MCF 10A (cell line): ENCODE results near the gene ABCG4. TPM values are rescaled to one million over a fixed set of nuclear protein-coding genes. Genes with fewer than 3 reads are reported as not detected.

Source experiments
- BruUV-seq: library from RNA; stranded (reverse); fragments of 400-500 nt; replicated peaks from 2 replicates; lab custom pipeline; 2021; lab: Mats Ljungman, UMichigan
- CTCF ChIA-PET: fragments of 300-600 bp; sonication (Branson Sonifier 250); formaldehyde crosslinking; extraction: SDS; loops from one replicate; lab custom pipeline; 2021; ENCODE audit warnings: antibody characterized with exemption, inconsistent platforms; lab: Yijun Ruan, JAX
- POLR2A ChIA-PET: fragments of 300-600, 350-650 bp; sonication (Branson Sonifier 250); formaldehyde crosslinking; extraction: SDS; loops from one replicate; lab custom pipeline; 2020; ENCODE audit warnings: antibody characterized with exemption, inconsistent platforms; lab: Yijun Ruan, JAX
- DNase-seq: peaks from one replicate; pipeline ENCODE4 v3.0.0-alpha.2; 2018; ENCODE audit not compliant: unreplicated experiment
- H3K27ac Mint-ChIP-seq: one replicate; pipeline ENCODE4 v1.8.0; 2022; ENCODE audit warnings: mild to moderate bottlenecking, low read depth, mixed read lengths; ENCODE audit not compliant: unreplicated experiment
- H3K27me3 Mint-ChIP-seq: one replicate; pipeline ENCODE4 v1.8.0; 2022; ENCODE audit warnings: mixed read lengths; ENCODE audit not compliant: insufficient read depth, unreplicated experiment
- H3K36me3 Mint-ChIP-seq: one replicate; pipeline ENCODE4 v1.8.0; 2022; ENCODE audit warnings: mild to moderate bottlenecking, moderate library complexity, mixed read lengths; ENCODE audit not compliant: insufficient read depth, unreplicated experiment
- H3K4me1 Mint-ChIP-seq: one replicate; pipeline ENCODE4 v1.8.0; 2022; ENCODE audit warnings: mixed read lengths; ENCODE audit not compliant: insufficient read depth, unreplicated experiment
- H3K4me3 Mint-ChIP-seq: one replicate; pipeline ENCODE4 v1.8.0; 2022; ENCODE audit warnings: mild to moderate bottlenecking, moderate library complexity, mixed read lengths; ENCODE audit not compliant: unreplicated experiment
- H3K9me3 Mint-ChIP-seq: one replicate; pipeline ENCODE4 v1.8.0; 2022; ENCODE audit warnings: mixed read lengths; ENCODE audit not compliant: unreplicated experiment
- intact Hi-C: fragments of 100-400 bp; cut with micrococcal nuclease; formaldehyde crosslinking; loops from 2 replicates; pipeline ENCODE4 v1.14.1; 2022
- total RNA-seq: library from RNA; stranded (reverse); gene quantifications from 2 replicates; pipeline ENCODE4 v1.2.3, GENCODE V29; 2022
- TF ChIP-seq, protein P1 (sequence below): fragments of 200-600 bp; IDR thresholded peaks from one replicate; pipeline ENCODE4 v1.8.0; 2022; ENCODE audit warnings: antibody characterized with exemption, mild to moderate bottlenecking; ENCODE audit not compliant: unreplicated experiment

Gene ABCG4
- total RNA-seq, 1 experiment from 2014 or later = not detected

DNA sequence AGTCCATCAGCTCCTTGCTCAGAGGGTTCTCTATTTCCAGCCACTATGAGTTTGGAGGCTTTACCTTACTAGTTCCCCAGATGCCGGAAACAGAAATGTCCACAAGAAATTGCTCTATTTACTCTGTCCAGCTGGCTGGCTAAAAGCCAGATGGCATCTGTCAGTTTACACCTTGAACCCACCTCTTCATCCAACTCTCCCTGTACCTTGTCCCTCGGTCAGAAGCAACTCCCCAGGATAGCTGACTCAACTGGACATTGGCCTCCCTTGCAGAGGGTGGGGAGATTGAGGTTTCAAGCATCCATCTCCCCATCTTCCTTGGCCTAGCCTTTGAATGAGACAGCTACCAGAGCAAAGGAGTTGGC is 40.0 kb upstream of the ABCG4 start:
- Mint-ChIP-seq H3K4me3 (peak overlapping the region; percentile 76), H3K27ac (peak overlapping the region; percentile 57), H3K27me3 (no peaks in the 10 kb centered on the region), H3K4me1 (peaks cover 13% of the 10 kb centered on the region), H3K36me3 (peaks cover 28% of the 10 kb centered on the region), H3K9me3 (no peaks in the 10 kb centered on the region)
- ChIA-PET POLR2A (interaction anchor here (0.5 to 9.3 kb wide), 7 partner anchors 12 to 90 kb away, joined by 3 to 149 read pairs (median 4); partner anchors contain the start of genes HINFP, RPS25, TRAPPC4 and VPS11), CTCF (interaction anchor here (0.5 to 1.7 kb wide), 6 partner anchors 14 to 225 kb away, joined by 3 to 10 read pairs (median 3); partner anchors contain the start of genes CBL and CXCR5)
- TF ChIP-seq, protein P1, sequence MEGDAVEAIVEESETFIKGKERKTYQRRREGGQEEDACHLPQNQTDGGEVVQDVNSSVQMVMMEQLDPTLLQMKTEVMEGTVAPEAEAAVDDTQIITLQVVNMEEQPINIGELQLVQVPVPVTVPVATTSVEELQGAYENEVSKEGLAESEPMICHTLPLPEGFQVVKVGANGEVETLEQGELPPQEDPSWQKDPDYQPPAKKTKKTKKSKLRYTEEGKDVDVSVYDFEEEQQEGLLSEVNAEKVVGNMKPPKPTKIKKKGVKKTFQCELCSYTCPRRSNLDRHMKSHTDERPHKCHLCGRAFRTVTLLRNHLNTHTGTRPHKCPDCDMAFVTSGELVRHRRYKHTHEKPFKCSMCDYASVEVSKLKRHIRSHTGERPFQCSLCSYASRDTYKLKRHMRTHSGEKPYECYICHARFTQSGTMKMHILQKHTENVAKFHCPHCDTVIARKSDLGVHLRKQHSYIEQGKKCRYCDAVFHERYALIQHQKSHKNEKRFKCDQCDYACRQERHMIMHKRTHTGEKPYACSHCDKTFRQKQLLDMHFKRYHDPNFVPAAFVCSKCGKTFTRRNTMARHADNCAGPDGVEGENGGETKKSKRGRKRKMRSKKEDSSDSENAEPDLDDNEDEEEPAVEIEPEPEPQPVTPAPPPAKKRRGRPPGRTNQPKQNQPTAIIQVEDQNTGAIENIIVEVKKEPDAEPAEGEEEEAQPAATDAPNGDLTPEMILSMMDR = no peak
- intact Hi-C loops = loop anchor here (1.0 to 10.0 kb wide), 2 partner anchors 12 to 176 kb away; partner anchors contain the start of gene HINFP
- BruUV-seq = no TSS peak
- DNase-seq = no peak

- Mint-ChIP-seq H3K9me3 (no peaks in the 10 kb centered on the region), H3K36me3 (peaks cover 36% of the 10 kb centered on the region), H3K27ac (no peak overlapping the region), H3K4me1 (peaks cover 13% of the 10 kb centered on the region), H3K4me3 (no peak overlapping the region), H3K27me3 (no peaks in the 10 kb centered on the region)
- TF ChIP-seq, protein P1 = no peak
- intact Hi-C loops = loop anchor here (10.0 kb wide), 1 partner anchor 175 kb away; no protein-coding TSS in a partner anchor
- no peak for DNase-seq
- BruUV-seq = no TSS peak
- POLR2A ChIA-PET = interaction anchor here (1.0 to 9.3 kb wide), 3 partner anchors 11 to 42 kb away, joined by 4 to 149 read pairs (median 4); partner anchors contain the start of genes HINFP and VPS11
- CTCF ChIA-PET = interaction anchor here (0.6 to 1.7 kb wide), 9 partner anchors 9 to 178 kb away, joined by 3 to 10 read pairs (median 3); a partner anchor contains a TSS
Measured at GRCh38 chr11:119109843-119110242, 39.0 kb upstream of the ABCG4 start.

DNA sequence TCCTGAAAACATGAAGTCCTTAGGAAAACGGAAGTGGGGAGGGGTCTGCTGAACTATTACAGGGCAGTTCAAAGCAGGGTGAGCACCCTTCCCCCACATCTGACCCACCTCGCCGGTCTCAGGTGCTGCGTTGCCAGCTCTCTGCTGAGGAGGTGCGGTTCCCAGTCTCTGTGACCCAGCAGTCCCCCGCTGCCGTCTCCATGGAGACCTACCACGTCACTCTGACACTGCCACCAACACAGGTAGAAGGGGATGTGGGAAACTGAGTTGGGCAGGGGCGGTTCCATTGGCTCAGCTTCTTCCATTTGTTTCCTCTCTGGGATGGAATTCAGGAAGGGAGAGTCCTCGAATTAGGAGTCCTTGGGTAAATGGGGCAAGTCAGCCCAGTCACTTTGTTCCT is 38.4 kb upstream of the ABCG4 start:
- intact Hi-C loops = no loop called here
- peaks cover 13% of the 10 kb centered on the region for H3K4me1 Mint-ChIP-seq
- POLR2A ChIA-PET = interaction anchor here (1.1 to 9.3 kb wide), 2 partner anchors 11 to 16 kb away, joined by 4 to 149 read pairs; partner anchors contain the start of gene HINFP
- no peaks in the 10 kb centered on the region for H3K27me3 Mint-ChIP-seq
- no TSS peak for BruUV-seq
- no peak overlapping the region for H3K27ac Mint-ChIP-seq
- no peak overlapping the region for H3K4me3 Mint-ChIP-seq
- TF ChIP-seq, protein P1 = no peak
- H3K36me3 Mint-ChIP-seq = peaks cover 42% of the 10 kb centered on the region
- no peak for DNase-seq
- no peaks in the 10 kb centered on the region for H3K9me3 Mint-ChIP-seq
- CTCF ChIA-PET = interaction anchor here (0.6 to 1.3 kb wide), 4 partner anchors 8 to 177 kb away, joined by 3 read pairs; no protein-coding TSS in a partner anchor

DNA sequence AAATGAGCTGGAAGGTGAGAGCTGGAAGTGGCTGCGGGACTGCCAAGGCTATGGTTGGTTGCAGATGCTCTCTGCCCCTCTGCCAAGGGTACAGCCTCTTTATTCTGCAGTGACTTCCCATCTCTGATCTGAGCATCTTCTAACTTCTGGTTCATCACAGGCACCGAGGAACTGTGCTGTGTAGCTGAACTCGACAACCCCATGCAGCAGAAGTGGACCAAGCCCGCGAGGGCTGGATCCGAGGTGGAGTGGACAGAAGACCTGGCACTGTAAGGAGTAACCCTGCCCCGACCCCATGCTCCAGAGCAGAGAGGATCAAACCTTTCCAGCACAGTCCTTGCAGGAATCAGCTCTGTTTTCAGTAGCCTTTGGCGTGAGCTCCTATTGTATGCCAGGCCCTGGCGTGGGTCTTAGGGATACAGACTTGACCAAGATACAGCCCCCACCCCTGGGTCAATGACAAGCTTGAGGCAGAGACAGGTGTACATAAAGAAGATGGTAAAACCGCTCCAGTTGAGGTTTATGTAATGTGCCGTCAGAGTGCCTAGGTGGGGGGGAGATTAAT is 37.4 kb upstream of the ABCG4 start:
- intact Hi-C loops = no loop called here

More for the DNA sequence above, 37.4 kb upstream of the ABCG4 start:
- BruUV-seq = no TSS peak
- H3K27ac Mint-ChIP-seq = no peak overlapping the region
- no peak overlapping the region for H3K4me3 Mint-ChIP-seq
- peaks cover 51% of the 10 kb centered on the region for H3K36me3 Mint-ChIP-seq
- TF ChIP-seq, protein P1 = no peak
- POLR2A ChIA-PET = interaction anchor here (1.4 to 2.2 kb wide), 3 partner anchors 9 to 16 kb away, joined by 6 to 8 read pairs (median 6); partner anchors contain the start of genes DPAGT1 and HINFP
- H3K9me3 Mint-ChIP-seq = no peaks in the 10 kb centered on the region
- no peaks in the 10 kb centered on the region for H3K27me3 Mint-ChIP-seq
- no peak for DNase-seq
- CTCF ChIA-PET = interaction anchor here (0.7 to 1.6 kb wide), 5 partner anchors 12 to 96 kb away, joined by 3 to 6 read pairs (median 4); partner anchors contain the start of gene CBL
- peaks cover 13% of the 10 kb centered on the region for H3K4me1 Mint-ChIP-seq
